Measurements from ENCODE around the gene NUDT7.

Gene NUDT7

GRCh38 chr16:77780378-77780837, 58.1 kb downstream of the NUDT7 start:
- peak; percentile 95 for DNase-seq (ENCODE audit: low read depth)

- DNase-seq (ENCODE audit: low read depth), result no peak
Observed at GRCh38 chr16:77781091-77781490, 58.8 kb downstream of the NUDT7 start.

GRCh38 chr16:77782694-77783093, 60.4 kb downstream of the NUDT7 start:
- DNase-seq (ENCODE audit: low read depth), result peak; percentile 73

- DNase-seq (ENCODE audit: low read depth), result no peak
Observed at GRCh38 chr16:77784441-77785372, 62.4 kb downstream of the NUDT7 start.

GRCh38 chr16:77785373-77785764, 63.1 kb downstream of the NUDT7 start:
- DNase-seq (ENCODE audit: low read depth), result no peak

- no peak for DNase-seq (ENCODE audit: low read depth)
Observed at GRCh38 chr16:77786186-77786847, 64.0 kb downstream of the NUDT7 start.

- DNase-seq (ENCODE audit: low read depth), result no peak
Observed at GRCh38 chr16:77787452-77787851, 65.1 kb downstream of the NUDT7 start.

- peak; percentile 47 for DNase-seq (ENCODE audit: low read depth)
Observed at GRCh38 chr16:77788181-77789084, 66.1 kb downstream of the NUDT7 start, which contains the start of gene VAT1L. VAT1L (plus strand) TSS chr16:77788564; CDS start chr16:77788683, 119 bp downstream.

- no peak for DNase-seq (ENCODE audit: low read depth)
Observed at GRCh38 chr16:77789085-77790008, 67.0 kb downstream of the NUDT7 start.

- DNase-seq (ENCODE audit: low read depth), result no peak
Observed at GRCh38 chr16:77790009-77790372, 67.7 kb downstream of the NUDT7 start.

GRCh38 chr16:77790912-77791311, 68.6 kb downstream of the NUDT7 start:
- no peak for DNase-seq (ENCODE audit: low read depth)
